GM12878 (cell line): ENCODE results near the gene WWTR1. TPM values are rescaled to one million over a fixed set of nuclear protein-coding genes. Genes with fewer than 3 reads are reported as not detected.

Source experiments
- ATAC-seq: fragments of 200-7000 bp; cut with Tn5 transposase; 3 replicates; pipeline ENCODE4 v1.9.1; 2020; ENCODE audit warnings: mild to moderate bottlenecking, moderate library complexity
- BruUV-seq: library from RNA; stranded (reverse); fragments of 400-500 nt; replicated peaks from 2 replicates; lab custom pipeline; 2021; lab: Mats Ljungman, UMichigan
- CTCF ChIA-PET: fragments of 300-600 bp; sonication (Branson Sonifier 250); formaldehyde crosslinking; extraction: SDS; loops from one replicate; lab custom pipeline; 2021; ENCODE audit warnings: inconsistent platforms; lab: Yijun Ruan, JAX
- POLR2A ChIA-PET: fragments of 350-600 bp; formaldehyde crosslinking; extraction: SDS; loops from one replicate; lab custom pipeline; 2021; ENCODE audit warnings: inconsistent platforms; lab: Charles Lee
- RAD21 ChIA-PET: fragments of 300-600 bp; sonication (Branson Sonifier 250); formaldehyde crosslinking; loops from one replicate; lab custom pipeline; 2023; ENCODE audit warnings: antibody characterized with exemption; ENCODE audit not compliant: unreplicated experiment; lab: Charles Lee
- SMC1A ChIA-PET: fragments of 300-600 bp; sonication (Branson Sonifier 250); formaldehyde crosslinking; loops from one replicate; lab custom pipeline; 2023; ENCODE audit not compliant: unreplicated experiment, uncharacterized antibody; lab: Charles Lee
- DNase-seq: peaks from one replicate; pipeline ENCODE4 v3.0.0-alpha.2; 2011; ENCODE audit warnings: low read depth, low spot score
- FAIRE-seq: peaks from 3 replicates; lab custom pipeline; 2011; peaks lifted over from hg19 to GRCh38; lab: Jason Lieb, UNC
- H2AFZ ChIP-seq: 2 replicates; pipeline ENCODE4 v1.6.0; 2011; ENCODE audit warnings: low read depth, low read length, control low read depth; ENCODE audit not compliant: control insufficient read depth
- H3K27ac ChIP-seq: 2 replicates; pipeline ENCODE4 v1.5.1; 2011; ENCODE audit warnings: control low read depth; ENCODE audit not compliant: control insufficient read depth, insufficient read depth
- H3K27me3 ChIP-seq, 2 experiments: replicated peaks in 1 of 2; 2 replicates each; pipeline versions ENCODE4 v1.6.0 to v1.6.1; 2011; ENCODE audit warnings: low read length in 1 of 2; ENCODE audit not compliant: control insufficient read depth in 2 of 2, insufficient read depth in 2 of 2
- H3K36me3 ChIP-seq, 2 experiments: 2 replicates each; pipeline ENCODE4 v1.5.1; 2011; ENCODE audit warnings: low read length in 1 of 2; ENCODE audit not compliant: control insufficient read depth in 2 of 2, insufficient read depth in 2 of 2
- H3K4me1 ChIP-seq: 2 replicates; pipeline ENCODE4 v1.6.1; 2011; ENCODE audit warnings: mild to moderate bottlenecking, low read length, moderate library complexity, mixed read lengths; ENCODE audit not compliant: control insufficient read depth, insufficient read depth
- H3K4me2 ChIP-seq: 2 replicates; pipeline ENCODE4 v1.6.0; 2011; ENCODE audit warnings: control low read depth; ENCODE audit not compliant: control insufficient read depth, insufficient read depth
- H3K4me3 ChIP-seq: fragments of 200-600 bp; sonication (generic); 2 replicates; pipeline ENCODE4 v1.5.1; 2016
- H3K79me2 ChIP-seq: 2 replicates; pipeline ENCODE4 v1.6.0; 2011; ENCODE audit warnings: low read length; ENCODE audit not compliant: control insufficient read depth, insufficient read depth
- H3K9ac ChIP-seq: 2 replicates; pipeline ENCODE4 v1.8.0; 2011; ENCODE audit warnings: low read length, control low read depth, mixed read lengths; ENCODE audit not compliant: control insufficient read depth, insufficient read depth
- H3K9me3 ChIP-seq: replicated peaks from 3 replicates; pipeline ENCODE4 v1.5.1; 2011; ENCODE audit warnings: mild to moderate bottlenecking, low read length; ENCODE audit not compliant: control insufficient read depth, insufficient read depth
- H4K20me1 ChIP-seq: 2 replicates; pipeline ENCODE4 v1.6.0; 2011; ENCODE audit not compliant: control insufficient read depth, insufficient read depth
- DPF2 ChIP-seq: fragments of 450-650 bp; IDR thresholded peaks from 2 replicates; pipeline ENCODE4 v1.6.1; 2017; ENCODE audit warnings: mild to moderate bottlenecking
- ESRRA ChIP-seq: IDR thresholded peaks from 2 replicates; pipeline ENCODE4 v1.6.1; 2012; ENCODE audit warnings: mild to moderate bottlenecking, low read length, improper control_type of control experiment
- HDAC6 ChIP-seq: fragments of 200-600 bp; sonication (generic); IDR thresholded peaks from one replicate; pipeline ENCODE4 v1.8.0; 2017; ENCODE audit warnings: antibody characterized with exemption; ENCODE audit not compliant: unreplicated experiment
- JUND ChIP-seq: IDR thresholded peaks from 2 replicates; pipeline ENCODE4 v1.6.1; 2012; ENCODE audit warnings: low read depth, mild to moderate bottlenecking, low read length, improper control_type of control experiment, moderate library complexity
- POLR2AphosphoS2 ChIP-seq: IDR thresholded peaks from 2 replicates; pipeline ENCODE4 v1.6.1; 2011; ENCODE audit warnings: low read depth, mild to moderate bottlenecking, low read length, improper control_type of control experiment, moderate library complexity
- TARDBP ChIP-seq: IDR thresholded peaks from 2 replicates; pipeline ENCODE4 v1.6.1; 2016; ENCODE audit warnings: borderline replicate concordance
- WGBS: methylation state at CpG from one replicate; pipeline ENCODE4 v1.1.6; 2016; ENCODE audit warnings: low lambda C conversion rate; ENCODE audit not compliant: insufficient replicate concordance, insufficient coverage; ENCODE audit errors: missing lambda C conversion rate; 5-methylcytosine and 5-hydroxymethylcytosine counted together
- in situ Hi-C: fragments of 300-500 bp; cut with MboI; formaldehyde crosslinking; loops from 9 replicates; pipeline ENCODE4 v1.14.3; 2018; ENCODE audit warnings: mixed read lengths
- intact Hi-C: fragments of 100-400 bp; cut with micrococcal nuclease; formaldehyde crosslinking; loops from one replicate; pipeline ENCODE4 v1.14.2; 2022; ENCODE audit not compliant: unreplicated experiment
- polyA plus RNA-seq, 11 experiments: library from polyadenylated mRNA; depleted of rRNA in 4 of 11; unstranded in 6 of 11; stranded (reverse) in 5 of 11; fragments of >200 nt; fragmentation: Nextera tagmentation in 4 of 11; fragmentation: Illumina TruSeq in 1 of 11; extraction: Ambion mirVana in 4 of 11; extraction: Trizol in 1 of 11; gene quantifications; 1 replicate in 1 of 11; 2 replicates in 10 of 11; pipeline versions ENCODE4 v1.2.1 to v1.2.3, GENCODE V29; 2011 to 2016; ENCODE audit warnings: inconsistent platforms in 2 of 11, missing spikeins in 2 of 11, low read depth in 1 of 11
- total RNA-seq, 4 experiments: library from RNA; depleted of rRNA in 3 of 4; stranded (reverse); fragments of >200 nt in 3 of 4; fragmentation: Illumina TruSeq in 1 of 4; extraction: Trizol in 1 of 4; gene quantifications; 2 replicates each; pipeline versions ENCODE4 v1.2.1 to v1.2.3, GENCODE V29; 2013 to 2021
- TF ChIP-seq, protein P1 (sequence below): fragments of 450-650 bp; IDR thresholded peaks from 2 replicates; pipeline ENCODE4 v1.6.1; 2018; ENCODE audit warnings: mild to moderate bottlenecking, low read depth, moderate library complexity; ENCODE audit not compliant: partially characterized antibody
- TF ChIP-seq, protein P2 (sequence below): fragments of 450-650 bp; IDR thresholded peaks from 2 replicates; pipeline ENCODE4 v1.6.1; 2014; ENCODE audit warnings: mild to moderate bottlenecking
- TF ChIP-seq, protein P3 (sequence below): fragments of 150-350 bp; IDR thresholded peaks from 2 replicates; pipeline ENCODE4 v1.6.1; 2014; ENCODE audit warnings: mild to moderate bottlenecking, low read depth, low read length
- TF ChIP-seq, protein P4 (sequence below): fragments of 450-650 bp; IDR thresholded peaks from 2 replicates; pipeline ENCODE4 v1.6.1; 2016; ENCODE audit warnings: mild to moderate bottlenecking
- TF ChIP-seq, protein P5 (sequence below): IDR thresholded peaks from 2 replicates; pipeline ENCODE4 v1.6.1; 2011; ENCODE audit warnings: low read depth, mild to moderate bottlenecking, low read length, moderate library complexity, borderline replicate concordance; ENCODE audit errors: extremely low read depth
- TF ChIP-seq, protein P6 (sequence below): IDR thresholded peaks from 2 replicates; pipeline ENCODE4 v1.6.1; 2011; ENCODE audit warnings: borderline replicate concordance, low read depth, mild to moderate bottlenecking, moderate library complexity, low read length; ENCODE audit not compliant: insufficient read depth, poor library complexity, severe bottlenecking

WWTR1 gene
- total and polyA plus RNA-seq, 10 of the 15 experiments (the other 5 are each of a cell fraction or from before 2014, with no cell fraction given): 2.5 to 18.5 (median 5.8) TPM

DNA sequence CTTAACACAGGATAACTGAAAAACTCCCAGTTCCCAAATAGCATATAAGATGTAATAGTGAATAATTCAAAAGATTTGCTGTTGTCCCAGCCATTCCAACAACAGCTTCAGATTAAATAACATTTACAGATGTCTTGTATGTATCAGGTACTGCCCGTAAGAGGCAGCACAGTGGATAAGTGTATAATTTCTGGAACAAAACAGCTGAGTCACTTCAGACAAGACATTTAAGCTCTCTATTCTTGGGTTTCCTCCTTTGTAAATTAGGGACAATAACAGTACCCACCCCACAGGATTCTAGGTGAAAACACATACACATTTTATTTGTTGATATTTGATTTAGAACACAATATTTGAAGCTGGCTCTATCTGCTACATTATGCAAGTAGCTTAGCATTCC, 2.6 kb upstream of the WWTR1 start:
- TF ChIP-seq, protein P1, sequence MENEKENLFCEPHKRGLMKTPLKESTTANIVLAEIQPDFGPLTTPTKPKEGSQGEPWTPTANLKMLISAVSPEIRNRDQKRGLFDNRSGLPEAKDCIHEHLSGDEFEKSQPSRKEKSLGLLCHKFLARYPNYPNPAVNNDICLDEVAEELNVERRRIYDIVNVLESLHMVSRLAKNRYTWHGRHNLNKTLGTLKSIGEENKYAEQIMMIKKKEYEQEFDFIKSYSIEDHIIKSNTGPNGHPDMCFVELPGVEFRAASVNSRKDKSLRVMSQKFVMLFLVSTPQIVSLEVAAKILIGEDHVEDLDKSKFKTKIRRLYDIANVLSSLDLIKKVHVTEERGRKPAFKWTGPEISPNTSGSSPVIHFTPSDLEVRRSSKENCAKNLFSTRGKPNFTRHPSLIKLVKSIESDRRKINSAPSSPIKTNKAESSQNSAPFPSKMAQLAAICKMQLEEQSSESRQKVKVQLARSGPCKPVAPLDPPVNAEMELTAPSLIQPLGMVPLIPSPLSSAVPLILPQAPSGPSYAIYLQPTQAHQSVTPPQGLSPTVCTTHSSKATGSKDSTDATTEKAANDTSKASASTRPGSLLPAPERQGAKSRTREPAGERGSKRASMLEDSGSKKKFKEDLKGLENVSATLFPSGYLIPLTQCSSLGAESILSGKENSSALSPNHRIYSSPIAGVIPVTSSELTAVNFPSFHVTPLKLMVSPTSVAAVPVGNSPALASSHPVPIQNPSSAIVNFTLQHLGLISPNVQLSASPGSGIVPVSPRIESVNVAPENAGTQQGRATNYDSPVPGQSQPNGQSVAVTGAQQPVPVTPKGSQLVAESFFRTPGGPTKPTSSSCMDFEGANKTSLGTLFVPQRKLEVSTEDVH: no peak
- TF ChIP-seq, protein P2, sequence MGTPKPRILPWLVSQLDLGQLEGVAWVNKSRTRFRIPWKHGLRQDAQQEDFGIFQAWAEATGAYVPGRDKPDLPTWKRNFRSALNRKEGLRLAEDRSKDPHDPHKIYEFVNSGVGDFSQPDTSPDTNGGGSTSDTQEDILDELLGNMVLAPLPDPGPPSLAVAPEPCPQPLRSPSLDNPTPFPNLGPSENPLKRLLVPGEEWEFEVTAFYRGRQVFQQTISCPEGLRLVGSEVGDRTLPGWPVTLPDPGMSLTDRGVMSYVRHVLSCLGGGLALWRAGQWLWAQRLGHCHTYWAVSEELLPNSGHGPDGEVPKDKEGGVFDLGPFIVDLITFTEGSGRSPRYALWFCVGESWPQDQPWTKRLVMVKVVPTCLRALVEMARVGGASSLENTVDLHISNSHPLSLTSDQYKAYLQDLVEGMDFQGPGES: no peak
- TF ChIP-seq JUND (no peak), HDAC6 (no peak), POLR2AphosphoS2 (no peak), TARDBP (no peak), ESRRA (no peak), DPF2 (no peak)
- TF ChIP-seq, protein P3, sequence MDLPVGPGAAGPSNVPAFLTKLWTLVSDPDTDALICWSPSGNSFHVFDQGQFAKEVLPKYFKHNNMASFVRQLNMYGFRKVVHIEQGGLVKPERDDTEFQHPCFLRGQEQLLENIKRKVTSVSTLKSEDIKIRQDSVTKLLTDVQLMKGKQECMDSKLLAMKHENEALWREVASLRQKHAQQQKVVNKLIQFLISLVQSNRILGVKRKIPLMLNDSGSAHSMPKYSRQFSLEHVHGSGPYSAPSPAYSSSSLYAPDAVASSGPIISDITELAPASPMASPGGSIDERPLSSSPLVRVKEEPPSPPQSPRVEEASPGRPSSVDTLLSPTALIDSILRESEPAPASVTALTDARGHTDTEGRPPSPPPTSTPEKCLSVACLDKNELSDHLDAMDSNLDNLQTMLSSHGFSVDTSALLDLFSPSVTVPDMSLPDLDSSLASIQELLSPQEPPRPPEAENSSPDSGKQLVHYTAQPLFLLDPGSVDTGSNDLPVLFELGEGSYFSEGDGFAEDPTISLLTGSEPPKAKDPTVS: no peak
- TF ChIP-seq, protein P4, sequence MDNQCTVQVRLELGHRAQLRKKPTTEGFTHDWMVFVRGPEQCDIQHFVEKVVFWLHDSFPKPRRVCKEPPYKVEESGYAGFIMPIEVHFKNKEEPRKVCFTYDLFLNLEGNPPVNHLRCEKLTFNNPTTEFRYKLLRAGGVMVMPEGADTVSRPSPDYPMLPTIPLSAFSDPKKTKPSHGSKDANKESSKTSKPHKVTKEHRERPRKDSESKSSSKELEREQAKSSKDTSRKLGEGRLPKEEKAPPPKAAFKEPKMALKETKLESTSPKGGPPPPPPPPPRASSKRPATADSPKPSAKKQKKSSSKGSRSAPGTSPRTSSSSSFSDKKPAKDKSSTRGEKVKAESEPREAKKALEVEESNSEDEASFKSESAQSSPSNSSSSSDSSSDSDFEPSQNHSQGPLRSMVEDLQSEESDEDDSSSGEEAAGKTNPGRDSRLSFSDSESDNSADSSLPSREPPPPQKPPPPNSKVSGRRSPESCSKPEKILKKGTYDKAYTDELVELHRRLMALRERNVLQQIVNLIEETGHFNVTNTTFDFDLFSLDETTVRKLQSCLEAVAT: no peak
- TF ChIP-seq, protein P5, sequence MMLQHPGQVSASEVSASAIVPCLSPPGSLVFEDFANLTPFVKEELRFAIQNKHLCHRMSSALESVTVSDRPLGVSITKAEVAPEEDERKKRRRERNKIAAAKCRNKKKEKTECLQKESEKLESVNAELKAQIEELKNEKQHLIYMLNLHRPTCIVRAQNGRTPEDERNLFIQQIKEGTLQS: no peak
- TF ChIP-seq, protein P6, sequence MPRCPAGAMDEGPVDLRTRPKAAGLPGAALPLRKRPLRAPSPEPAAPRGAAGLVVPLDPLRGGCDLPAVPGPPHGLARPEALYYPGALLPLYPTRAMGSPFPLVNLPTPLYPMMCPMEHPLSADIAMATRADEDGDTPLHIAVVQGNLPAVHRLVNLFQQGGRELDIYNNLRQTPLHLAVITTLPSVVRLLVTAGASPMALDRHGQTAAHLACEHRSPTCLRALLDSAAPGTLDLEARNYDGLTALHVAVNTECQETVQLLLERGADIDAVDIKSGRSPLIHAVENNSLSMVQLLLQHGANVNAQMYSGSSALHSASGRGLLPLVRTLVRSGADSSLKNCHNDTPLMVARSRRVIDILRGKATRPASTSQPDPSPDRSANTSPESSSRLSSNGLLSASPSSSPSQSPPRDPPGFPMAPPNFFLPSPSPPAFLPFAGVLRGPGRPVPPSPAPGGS: no peak
- H3K9me3 ChIP-seq: no peaks in the 10 kb centered on the region
- no peaks in the 10 kb centered on the region for H3K36me3 ChIP-seq
- no peaks in the 10 kb centered on the region for H3K27me3 ChIP-seq
- no peak overlapping the region for H3K4me3 ChIP-seq
- H3K4me1 ChIP-seq: peaks cover 10% of the 10 kb centered on the region
- H4K20me1 ChIP-seq: no peaks in the 10 kb centered on the region
- H3K9ac ChIP-seq: no peak overlapping the region
- in situ Hi-C loops: no loop called here
- ChIA-PET SMC1A (interaction anchor here (0.8 to 12.2 kb wide), 20 partner anchors 8 to 146 kb away, joined by 3 to 205 read pairs (median 4); no protein-coding TSS in a partner anchor), RAD21 (interaction anchor here (0.6 to 11.1 kb wide), 13 partner anchors 11 to 218 kb away, joined by 3 to 272 read pairs (median 5); no protein-coding TSS in a partner anchor), POLR2A (interaction anchor here (0.6 to 2.4 kb wide), 7 partner anchors 11 to 1179 kb away, joined by 3 to 13 read pairs (median 4); no protein-coding TSS in a partner anchor), CTCF (interaction anchor here (0.6 to 12.1 kb wide), 11 partner anchors 11 to 151 kb away, joined by 3 to 230 read pairs (median 4); no protein-coding TSS in a partner anchor)
- no peak overlapping the region for H2AFZ ChIP-seq
- intact Hi-C loops: no loop called here
- no peak for FAIRE-seq
- H3K4me2 ChIP-seq: no peak overlapping the region
- no peak for ATAC-seq
- no TSS peak for BruUV-seq
- no peak overlapping the region for H3K27ac ChIP-seq
- 100% methylated on average over 1 of the region's 1 CpG for WGBS
- no peak for DNase-seq
- peaks cover 32% of the 10 kb centered on the region for H3K79me2 ChIP-seq
